Transverse colon (tissue), 4 donors: Measurements from ENCODE around the gene SLK. TPM values are rescaled to one million over a fixed set of nuclear protein-coding genes. Genes with fewer than 3 reads are reported as not detected.

Experiments
- DNase-seq: peaks from one replicate; pipeline ENCODE4 v3.0.0-alpha.2; 2019
- H3K27ac ChIP-seq, 4 donors: fragments of 200-600 bp; sonication (generic); 2 replicates each; pipeline ENCODE4 v1.5.1; 2016 to 2018; ENCODE audit warnings: inconsistent platforms in 4 of 4
- H3K27me3 ChIP-seq: fragments of 200-600 bp; sonication (generic); 2 replicates; pipeline ENCODE4 v1.5.1; 2017; ENCODE audit warnings: inconsistent platforms
- H3K36me3 ChIP-seq, 4 donors: fragments of 200-600 bp; sonication (generic); 2 replicates each; pipeline ENCODE4 v1.5.1; 2017 to 2019; ENCODE audit warnings: inconsistent platforms in 4 of 4
- H3K4me1 ChIP-seq, 4 donors: fragments of 200-600 bp; sonication (generic); 2 replicates each; pipeline ENCODE4 v1.5.1; 2017 to 2020; ENCODE audit warnings: inconsistent platforms in 4 of 4
- H3K4me3 ChIP-seq, 4 donors: fragments of 200-600 bp; sonication (generic); 1 replicate in 1 of 4; 2 replicates in 3 of 4; pipeline versions ENCODE4 v1.5.1 to v1.6.1; 2017 to 2019; ENCODE audit warnings: inconsistent platforms in 4 of 4
- H3K9me3 ChIP-seq, 2 donors: fragments of 200-600 bp; sonication (generic); 2 replicates each; pipeline ENCODE4 v1.5.1; 2017 to 2019; ENCODE audit warnings: inconsistent platforms in 2 of 2
- CTCF ChIP-seq, 5 experiments: fragments of 200-600 bp in 3 of 5; fragments of 450-650 bp in 2 of 5; sonication (generic) in 3 of 5; IDR thresholded peaks; 1 replicate in 2 of 5; 2 replicates in 3 of 5; pipeline ENCODE4 v1.5.1; 2016 to 2017; ENCODE audit warnings: antibody characterized with exemption in 5 of 5, inconsistent platforms in 3 of 5, mild to moderate bottlenecking in 2 of 5, moderate library complexity in 1 of 5
- EP300 ChIP-seq: sonication (generic); formaldehyde crosslinking; IDR thresholded peaks from one replicate; pipeline ENCODE4 v1.6.1; 2017; ENCODE audit warnings: antibody characterized with exemption, low read depth
- POLR2A ChIP-seq: fragments of 450-650 bp; IDR thresholded peaks from one replicate; pipeline ENCODE4 v1.6.1; 2016; ENCODE audit warnings: antibody characterized with exemption, mild to moderate bottlenecking, moderate library complexity
- POLR2AphosphoS5 ChIP-seq, 3 donors: sonication (generic); formaldehyde crosslinking; IDR thresholded peaks; one replicate each; pipeline ENCODE4 v1.6.1; 2016; ENCODE audit warnings: antibody characterized with exemption in 3 of 3
- WGBS, 2 donors: methylation state at CpG; one replicate each; pipeline ENCODE4 v1.1.5; 2018; ENCODE audit warnings: low coverage in 1 of 2; 5-methylcytosine and 5-hydroxymethylcytosine counted together
- in situ Hi-C, 4 donors: fragments of 200-750 bp; cut with MboI; loops; one replicate each; pipeline versions ENCODE4 v1.15.0 to v1.15.1; 2017; ENCODE audit warnings: low sequenced_read_pairs in 3 of 4, low pct_ligation_motif_present in 1 of 4, low pct_unique_long_range_greater_than_20kb in 1 of 4
- intact Hi-C: fragments of 100-400 bp; cut with DNase I; formaldehyde crosslinking; loops from one replicate; pipeline ENCODE4 v1.15.1; 2023; ENCODE audit warnings: low total_unique reads
- total RNA-seq, 4 donors: library from RNA; depleted of rRNA; stranded (reverse); fragments of >200 nt; gene quantifications; one replicate each; pipeline ENCODE4 v1.1.0, GENCODE V29; 2016

SLK gene
- total RNA-seq, 4 donors from 2014 or later = 33.2 to 76.4 (median 55.7) TPM

GRCh38 chr10:103958996-103959395 is 7.9 kb upstream of the SLK start:
- Histone ChIP-seq H3K9me3 (no peaks in the 10 kb centered on the region), H3K27ac (no peak overlapping the region), H3K4me1 (no peaks in the 10 kb centered on the region), H3K36me3 (no peaks in the 10 kb centered on the region), H3K27me3 (no peaks in the 10 kb centered on the region), H3K4me3 (no peak overlapping the region)
- no peak for DNase-seq
- 94% methylated on average over 2 of the region's 2 CpGs for WGBS, 2 donors
- in situ Hi-C loops (no loop called here), intact Hi-C loops (no loop called here)
- TF ChIP-seq EP300 (no peak), POLR2A (no peak), CTCF (IDR thresholded peaks at IDR 0.05) (no peak), POLR2AphosphoS5 (IDR thresholded peaks at IDR 0.05) (no peak)

GRCh38 chr10:103960103-103960502 is 6.8 kb upstream of the SLK start:
- DNase-seq = no peak
- in situ Hi-C loops (loop anchor here in 1 of 4 donors (10.0 kb wide), 1 partner anchor 45 kb away; the partner anchor contains the start of gene STN1), intact Hi-C loops (no loop called here)
- Histone ChIP-seq H3K36me3 (no peaks in the 10 kb centered on the region), H3K4me3 (no peak overlapping the region), H3K27me3 (no peaks in the 10 kb centered on the region), H3K27ac (no peak overlapping the region), H3K9me3 (no peaks in the 10 kb centered on the region), H3K4me1 (no peaks in the 10 kb centered on the region)
- TF ChIP-seq POLR2A (no peak), POLR2AphosphoS5 (IDR thresholded peaks at IDR 0.05) (no peak), EP300 (no peak), CTCF (IDR thresholded peaks at IDR 0.05) (no peak)
- 84 to 92% methylated on average over 3 of the region's 3 CpGs for WGBS, 2 donors

- H3K27ac ChIP-seq = peak overlapping the region; percentile 98 to 99 (median 98)
- peak; percentile 32 for DNase-seq
- intact Hi-C loops (loop anchor here (2.0 kb wide), 2 partner anchors 49 to 79 kb away; partner anchors contain the start of gene STN1), in situ Hi-C loops (loop anchor here in 1 of 4 donors (10.0 kb wide), 1 partner anchor 53 kb away; the partner anchor contains the start of gene STN1)
- H3K36me3 ChIP-seq = no peaks in the 10 kb centered on the region
- peaks cover 0 to 41% (median 31%) of the 10 kb centered on the region in 4 donors for H3K4me1 ChIP-seq
- TF ChIP-seq POLR2A (no peak), CTCF (IDR thresholded peaks at IDR 0.05) (peak in 1 of 5 experiments; percentile 20), POLR2AphosphoS5 (IDR thresholded peaks at IDR 0.05) (peak in 1 of 3 donors; percentile 24)
- H3K27me3 ChIP-seq = no peaks in the 10 kb centered on the region
- peak overlapping the region; percentile 83 to 96 (median 94) for H3K4me3 ChIP-seq
- WGBS, 2 donors = 0 to 1% methylated on average over 9 to 41 of the region's 55 CpGs
- no peaks in the 10 kb centered on the region for H3K9me3 ChIP-seq
Measured at GRCh38 chr10:103967448-103968071, 620 bp downstream of the SLK start.

GRCh38 chr10:103968441-103969391 is 1.8 kb downstream of the SLK start:
- no peak for DNase-seq
- no peaks in the 10 kb centered on the region for H3K27me3 ChIP-seq
- TF ChIP-seq CTCF (IDR thresholded peaks at IDR 0.05) = no peak
- no peak for TF ChIP-seq EP300
- no peak for TF ChIP-seq POLR2A
- TF ChIP-seq POLR2AphosphoS5 (IDR thresholded peaks at IDR 0.05) = no peak
- peaks cover 0 to 51% (median 31%) of the 10 kb centered on the region in 4 donors for H3K4me1 ChIP-seq
- H3K27ac ChIP-seq = peak overlapping the region; percentile 98 to 99 (median 98)
- H3K4me3 ChIP-seq = peak overlapping the region; percentile 6 to 96 (median 88)
- 33 to 43% methylated on average over 18 to 23 of the region's 23 CpGs for WGBS, 2 donors
- in situ Hi-C loops = loop anchor here in 1 of 4 donors (10.0 kb wide), 1 partner anchor 54 kb away; the partner anchor contains the start of gene STN1
- H3K36me3 ChIP-seq = no peaks in the 10 kb centered on the region
- no peaks in the 10 kb centered on the region for H3K9me3 ChIP-seq
- intact Hi-C loops = no loop called here
